ENCODE results near the gene GOLGA8J. TPM values are rescaled to one million over a fixed set of nuclear protein-coding genes. Genes with fewer than 3 reads are reported as not detected.
A peak's percentile ranks its signal among the peaks of the same experiment; 100 is the strongest.
"Not testable (repeated sequence)": the region's sequence is repeated elsewhere in the genome, so short reads cannot be mapped to it uniquely, and the experiment has no call there.

GOLGA8J gene, protein sequence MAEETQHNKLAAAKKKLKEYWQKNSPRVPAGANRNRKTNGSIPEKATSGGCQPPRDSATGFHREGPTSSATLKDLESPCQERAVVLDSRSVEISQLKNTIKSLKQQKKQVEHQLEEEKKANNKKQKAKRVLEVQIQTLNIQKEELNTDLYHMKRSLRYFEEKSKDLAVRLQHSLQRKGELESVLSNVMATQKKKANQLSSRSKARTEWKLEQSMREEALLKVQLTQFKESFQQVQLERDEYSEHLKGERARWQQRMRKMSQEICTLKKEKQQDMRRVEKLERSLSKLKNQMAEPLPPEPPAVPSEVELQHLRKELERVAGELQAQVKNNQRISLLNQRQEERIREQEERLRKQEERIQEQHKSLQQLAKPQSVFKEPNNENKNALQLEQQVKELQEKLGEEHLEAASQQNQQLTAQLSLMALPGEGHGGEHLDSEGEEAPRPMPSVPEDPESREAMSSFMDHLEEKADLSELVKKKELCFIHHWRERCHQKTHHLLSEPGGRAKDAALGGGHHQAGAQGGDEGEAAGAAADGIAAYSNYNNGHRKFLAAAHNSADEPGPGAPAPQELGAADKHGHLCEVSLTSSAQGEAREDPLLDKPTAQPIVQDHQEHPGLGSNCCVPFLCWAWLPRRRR
- total RNA-seq (2014; rRNA removed; shearing (Covaris generic)), result 0.40 TPM in 1 of 2 replicates, not detected in the other

DNA sequence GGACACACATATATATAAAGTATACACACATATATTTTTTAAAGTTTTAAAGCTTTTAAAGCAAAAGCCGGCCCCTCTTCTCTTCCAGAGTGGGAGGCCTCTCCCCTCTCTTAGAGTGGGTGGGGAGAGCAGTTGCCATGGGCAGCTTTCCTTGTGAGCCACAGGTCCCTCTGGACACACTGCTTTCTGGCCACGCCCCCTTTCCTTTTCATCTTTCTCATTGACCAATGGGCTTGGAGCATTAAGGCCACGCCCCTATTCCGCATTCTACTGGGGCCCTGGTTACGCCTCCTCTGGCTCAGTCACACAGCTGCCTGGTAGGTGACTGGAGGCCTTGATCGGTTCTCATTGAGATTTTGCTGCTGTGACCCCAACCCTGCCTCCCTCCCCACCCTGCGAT, at the start of gene GOLGA8J:
TSS of gene GOLGA8J (plus strand) at position 301 of the 400 bp plus-strand sequence. CDS start at position 399, 98 bp downstream.
- not testable (repeated sequence) for DNase-seq (ENCODE audit: low spot score)

DNA sequence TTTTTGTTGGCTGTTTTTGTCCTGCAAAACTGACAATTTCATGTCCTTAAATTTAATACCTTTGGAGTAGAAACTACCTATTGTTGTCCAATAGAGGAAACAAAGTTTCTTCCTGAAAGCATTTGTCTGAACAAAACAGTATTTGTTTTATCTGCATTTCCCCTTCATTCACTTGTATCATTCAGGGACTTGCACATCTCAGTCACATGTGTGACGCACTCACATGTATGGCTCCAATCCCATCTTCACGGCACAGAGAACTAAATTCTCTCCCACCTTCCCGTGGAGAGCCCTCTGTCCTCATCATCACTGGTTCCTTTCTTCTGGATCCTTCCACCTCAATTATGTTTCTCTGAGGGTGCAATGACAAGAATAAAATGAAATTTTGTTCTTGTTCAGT, 49.5 kb upstream of the GOLGA8J start:
- no peak for DNase-seq (ENCODE audit: low spot score)

DNA sequence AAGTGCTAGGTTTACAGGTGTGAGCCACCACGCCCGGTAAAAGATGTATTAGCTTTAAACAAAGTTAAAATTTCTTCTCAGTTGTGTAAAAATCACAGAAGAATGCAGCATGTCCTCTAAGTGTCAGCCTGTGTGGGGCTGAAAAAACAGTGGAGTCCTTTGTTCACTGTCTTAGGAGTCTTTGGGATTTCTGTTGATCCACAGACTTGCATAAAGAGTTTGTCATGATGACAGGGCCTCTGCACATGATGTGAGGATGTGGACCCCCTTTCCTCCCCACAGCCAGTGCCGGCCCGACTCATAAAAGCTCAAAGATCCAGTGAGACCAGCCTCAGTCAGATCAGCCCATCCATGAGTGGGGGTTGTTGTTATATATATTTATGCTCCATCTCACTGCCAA, 49.0 kb upstream of the GOLGA8J start:
- DNase-seq (ENCODE audit: low spot score), result no peak

DNA sequence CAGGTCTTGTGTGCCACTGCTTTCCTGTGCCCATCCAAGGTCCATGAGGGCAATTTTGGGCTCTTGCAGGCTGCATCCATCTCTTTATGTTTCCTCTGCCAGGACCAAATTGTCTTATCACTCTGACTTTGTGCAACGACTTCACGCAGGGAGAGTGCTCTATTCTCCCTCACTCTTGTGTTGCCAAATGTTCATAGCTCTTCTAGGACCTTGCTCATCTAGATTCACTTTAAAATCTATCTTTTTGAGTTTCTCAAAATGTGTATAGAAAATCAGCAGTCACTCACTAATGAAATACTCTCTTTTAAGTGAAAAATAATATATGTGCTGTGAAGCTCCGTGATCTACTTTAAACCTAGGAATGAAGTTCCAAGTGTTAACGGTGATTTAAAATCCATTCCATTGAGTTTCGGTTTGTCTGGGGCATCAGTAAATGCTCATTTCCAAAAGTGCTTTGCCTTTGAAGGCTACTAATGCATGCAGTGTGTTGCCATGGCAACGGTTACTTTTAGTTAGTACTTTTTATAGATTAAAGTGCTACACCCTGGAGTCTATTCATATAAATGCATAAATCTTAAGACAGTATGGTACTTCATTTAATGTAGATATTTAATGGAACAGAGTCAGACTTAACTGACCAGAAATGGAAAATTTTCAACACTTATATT, 46.6 kb upstream of the GOLGA8J start:
- DNase-seq (ENCODE audit: low spot score), result no peak

DNA sequence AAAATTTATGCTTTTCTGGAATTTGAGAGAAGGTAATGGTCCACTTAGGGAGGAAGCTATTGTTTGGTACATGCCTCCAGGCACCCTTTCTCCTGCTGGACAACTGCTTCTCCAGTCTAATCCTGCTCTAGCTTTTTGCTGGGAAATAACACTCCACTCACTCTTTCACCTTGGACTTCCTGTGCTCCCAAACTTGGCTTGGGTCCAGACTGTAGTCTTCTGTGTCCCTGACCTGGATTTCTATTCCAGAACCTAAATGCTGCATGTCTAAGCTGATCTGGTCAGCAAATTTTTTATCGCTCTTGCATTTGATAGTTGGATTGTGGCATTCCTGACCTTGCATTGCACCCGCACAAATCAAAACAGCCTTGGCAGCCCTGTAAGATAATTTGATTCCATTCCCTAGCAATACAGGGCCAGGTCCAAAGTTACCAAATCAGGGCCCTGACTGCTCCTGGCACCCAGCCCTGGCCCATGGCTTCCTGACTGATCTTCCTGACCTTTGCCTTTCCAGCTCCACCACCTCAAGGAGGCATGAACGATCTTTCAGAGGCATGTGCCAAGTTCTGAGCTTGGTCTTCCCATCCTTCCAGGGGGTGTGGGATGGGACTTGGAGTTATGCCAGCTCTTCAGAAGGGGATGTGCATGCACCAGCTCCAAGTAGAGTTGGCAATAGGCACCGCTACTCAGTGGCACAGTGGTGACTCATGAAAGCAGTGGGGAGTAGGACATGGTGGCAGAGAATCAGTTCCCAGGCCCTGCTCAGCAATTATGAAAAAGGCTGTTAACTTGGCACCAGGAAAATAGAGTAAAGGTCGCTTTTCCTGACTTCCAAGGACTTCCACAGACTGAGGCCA, 43.9 kb upstream of the GOLGA8J start:
- DNase-seq (ENCODE audit: low spot score), result peak; percentile 46

DNA sequence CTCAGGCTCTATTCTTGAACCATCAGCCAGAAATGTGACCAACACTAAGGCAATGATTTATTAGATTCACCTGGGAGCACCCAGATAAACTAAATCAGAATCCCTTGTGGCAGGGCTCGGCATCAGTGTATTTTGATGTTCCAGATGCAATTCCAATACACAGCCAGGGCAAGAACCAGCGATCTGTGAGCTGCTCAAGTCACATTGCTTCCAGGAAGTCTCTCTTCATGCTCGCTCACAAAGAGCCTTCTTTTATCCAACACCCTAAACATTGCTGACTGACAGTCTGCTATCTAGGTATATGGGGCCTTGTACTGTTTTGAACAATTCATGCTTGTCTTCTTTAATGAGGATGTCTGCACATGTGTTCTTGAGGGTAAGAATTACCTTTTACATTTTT, 40.9 kb upstream of the GOLGA8J start:
- DNase-seq (ENCODE audit: low spot score), result no peak

DNA sequence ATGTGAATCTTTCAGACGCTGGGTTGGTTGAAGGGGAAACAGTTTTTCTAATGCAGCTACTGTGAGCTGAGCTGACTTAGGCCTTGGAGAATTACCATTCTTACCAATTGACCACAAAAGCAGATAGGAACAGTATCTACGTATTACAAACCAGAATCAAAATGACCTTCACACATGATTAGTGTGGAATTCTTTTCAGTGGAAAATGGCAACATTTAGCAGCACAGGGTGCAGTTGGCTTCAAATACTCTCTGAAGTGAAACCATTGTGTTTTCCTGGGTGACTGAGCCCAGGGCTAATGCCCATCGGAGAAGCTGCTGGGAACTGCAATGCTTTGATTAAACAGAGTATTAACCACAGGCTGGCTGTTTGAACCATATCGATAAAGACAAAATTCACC, 40.2 kb upstream of the GOLGA8J start:
- DNase-seq (ENCODE audit: low spot score), result no peak

DNA sequence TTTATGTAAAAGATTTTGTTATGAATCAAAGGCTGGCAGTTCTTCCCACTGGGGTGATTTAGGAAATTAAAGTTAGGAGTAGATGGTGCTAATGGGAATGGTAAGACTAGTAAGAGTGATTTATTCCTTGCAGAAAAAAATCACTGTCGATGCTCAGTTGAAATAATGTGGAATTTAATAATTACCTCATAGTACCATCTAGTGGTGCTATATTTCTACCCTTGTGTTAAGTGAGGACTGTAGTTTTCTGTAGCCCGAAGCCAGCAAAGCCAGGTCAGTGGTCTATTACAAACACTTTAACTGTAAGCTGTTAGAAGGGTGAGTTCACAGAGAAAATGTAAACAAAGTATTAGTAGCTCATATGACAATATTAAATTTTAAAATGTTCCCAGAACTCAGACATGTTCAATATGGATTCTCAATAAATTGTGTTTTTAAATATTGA, 39.5 kb upstream of the GOLGA8J start:
- peak; percentile 25 for DNase-seq (ENCODE audit: low spot score)

DNA sequence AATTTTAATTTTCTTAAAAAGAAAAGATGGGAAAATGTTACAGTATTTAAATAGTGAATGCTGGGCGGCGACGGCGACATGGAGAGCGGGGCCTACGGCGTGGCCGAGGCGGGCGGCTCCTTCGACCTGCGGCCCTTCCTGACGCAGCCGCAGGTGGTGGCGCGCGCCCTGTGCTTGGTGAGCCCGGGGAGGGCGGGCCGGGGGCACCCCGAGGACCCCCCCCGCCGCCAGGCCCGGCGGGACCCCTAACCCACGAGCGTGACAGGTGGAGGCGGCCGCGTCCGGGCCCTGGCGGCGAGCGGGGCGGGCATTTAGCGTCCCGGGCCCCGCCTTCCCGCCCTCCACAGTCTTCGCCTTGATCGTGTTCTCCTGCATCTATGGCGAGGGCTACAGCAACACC, 38.4 kb upstream of the GOLGA8J start:
- DNase-seq (ENCODE audit: low spot score), result no peak

DNA sequence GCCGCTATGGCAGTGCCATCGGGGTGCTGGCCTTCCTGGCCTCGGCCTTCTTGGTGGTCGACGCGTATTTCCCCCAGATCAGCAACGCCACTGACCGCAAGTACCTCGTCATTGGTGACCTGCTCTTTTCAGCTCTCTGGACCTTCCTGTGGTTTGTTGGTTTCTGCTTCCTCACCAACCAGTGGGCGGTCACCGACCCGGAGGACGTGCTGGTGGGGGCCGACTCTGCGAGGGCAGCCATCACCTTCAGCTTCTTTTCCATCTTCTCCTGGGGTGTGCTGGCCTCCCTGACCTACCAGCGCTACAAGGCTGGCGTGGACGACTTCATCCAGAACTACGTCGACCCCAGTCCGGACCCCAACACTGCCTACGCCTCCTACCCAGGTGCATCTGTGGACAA, 37.9 kb upstream of the GOLGA8J start:
- DNase-seq (ENCODE audit: low spot score), result not testable (repeated sequence)

DNA sequence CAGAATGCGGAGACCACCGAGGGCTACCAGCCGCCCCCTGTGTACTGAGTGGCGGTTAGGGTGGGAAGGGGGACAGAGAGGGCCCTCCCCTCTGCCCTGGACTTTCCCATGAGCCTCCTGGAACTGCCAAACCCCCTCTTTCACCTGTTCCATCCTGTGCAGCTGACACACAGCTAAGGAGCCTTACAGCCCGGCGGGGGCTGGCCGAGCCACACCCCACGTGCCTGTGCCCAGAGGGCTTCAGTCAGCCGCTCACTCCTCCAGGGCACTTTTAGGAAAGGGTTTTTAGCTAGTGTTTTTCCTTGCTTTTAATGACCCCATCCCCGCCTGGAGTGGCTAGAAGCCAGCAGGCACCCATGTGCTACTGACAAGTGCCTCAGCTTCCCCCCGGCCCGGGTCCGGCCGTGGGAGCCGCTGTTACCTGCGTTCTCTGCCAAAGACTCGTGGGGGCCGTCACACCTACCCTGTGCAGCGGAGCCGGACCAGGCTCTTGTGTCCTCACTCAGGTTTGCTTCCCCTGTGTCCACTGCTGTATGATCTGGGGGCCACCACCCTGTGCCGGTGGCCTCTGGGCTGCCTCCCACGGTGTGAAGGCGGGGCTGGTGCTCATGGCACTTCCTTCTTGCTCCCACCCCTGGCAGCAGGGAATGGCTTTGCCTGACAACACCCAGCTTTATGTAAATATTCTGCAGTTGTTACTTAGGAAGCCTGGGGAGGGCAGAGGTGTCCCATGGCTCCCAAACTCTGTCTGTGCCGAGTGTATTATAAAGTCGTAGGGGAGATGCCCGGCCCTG, 37.3 kb upstream of the GOLGA8J start:
- not testable (repeated sequence) for DNase-seq (ENCODE audit: low spot score)

DNA sequence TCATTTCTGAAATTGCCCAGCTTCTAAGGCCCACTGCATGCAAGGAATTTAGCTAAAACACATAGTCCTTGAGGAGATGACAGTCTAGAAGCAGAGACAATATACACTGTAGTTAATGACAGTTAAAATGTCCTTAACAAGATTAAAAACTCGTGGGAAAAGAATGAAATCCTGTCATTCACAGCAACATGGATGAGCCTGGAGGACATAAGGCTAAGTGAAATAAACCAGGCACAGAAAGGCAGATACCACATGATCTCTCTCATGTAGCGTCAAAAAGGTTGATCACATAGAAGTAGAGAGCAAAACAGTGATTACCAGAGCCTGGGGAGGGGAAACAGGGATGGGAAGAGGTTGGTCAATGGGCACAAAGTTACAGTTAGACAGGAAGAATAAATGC, 36.3 kb upstream of the GOLGA8J start:
- DNase-seq (ENCODE audit: low spot score), result no peak

DNA sequence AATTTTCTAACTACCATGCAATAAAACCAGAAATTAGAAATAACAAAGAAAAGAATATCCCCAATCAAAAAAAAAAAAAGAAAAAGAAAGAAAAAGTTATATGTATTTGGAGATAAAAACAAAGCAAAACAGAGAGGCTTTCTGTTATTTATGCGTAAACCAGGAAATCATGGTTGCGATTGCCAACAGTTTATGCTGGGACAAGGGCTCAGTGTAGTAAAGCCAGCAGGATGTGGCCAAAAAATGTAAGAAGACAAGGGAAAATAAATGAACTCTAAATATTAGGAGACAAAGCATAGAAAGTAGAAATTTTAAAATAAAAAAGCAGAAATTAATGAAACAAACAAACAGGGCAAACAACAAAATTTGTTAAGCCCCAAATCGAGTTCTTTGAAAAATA, 27.2 kb upstream of the GOLGA8J start:
- no peak for DNase-seq (ENCODE audit: low spot score)

DNA sequence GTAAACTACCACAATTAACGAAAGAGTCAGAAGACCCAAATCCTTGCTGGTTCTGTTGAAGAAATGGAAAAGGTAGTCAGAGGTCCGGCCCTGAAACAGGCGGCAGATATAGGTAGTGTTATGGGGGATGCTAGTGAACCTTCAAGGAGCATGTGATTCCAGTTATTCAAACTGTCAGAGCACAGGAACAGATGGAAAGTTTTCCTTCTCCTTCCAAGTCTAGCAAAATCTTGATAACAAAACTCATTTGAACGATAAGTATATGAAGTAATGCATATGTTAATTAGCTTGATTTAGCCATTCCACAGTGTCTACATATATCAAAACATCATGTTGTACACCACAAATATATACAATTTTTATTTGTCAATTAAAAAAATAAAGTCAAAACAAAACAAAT, 26.6 kb upstream of the GOLGA8J start:
- DNase-seq (ENCODE audit: low spot score), result no peak

DNA sequence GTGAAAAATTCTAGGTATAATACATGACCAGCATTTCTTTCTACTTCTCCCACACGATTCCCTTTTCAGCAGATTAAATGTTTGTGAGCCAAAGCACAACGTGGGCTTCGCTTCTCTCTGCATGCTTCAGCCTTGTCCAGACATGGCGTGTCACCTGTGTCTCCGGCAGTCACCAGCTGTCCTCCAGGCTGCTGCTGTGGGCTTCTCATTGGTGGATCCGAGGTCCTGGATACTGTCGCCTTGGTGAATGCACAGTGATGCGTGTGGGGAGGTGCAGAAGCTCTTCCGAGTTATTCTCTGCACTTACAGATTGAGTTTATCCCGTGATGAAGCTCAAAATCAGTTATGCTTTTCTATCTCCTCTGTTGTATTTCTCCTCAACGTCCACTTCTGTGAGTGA, 23.0 kb upstream of the GOLGA8J start:
- no peak for DNase-seq (ENCODE audit: low spot score)

DNA sequence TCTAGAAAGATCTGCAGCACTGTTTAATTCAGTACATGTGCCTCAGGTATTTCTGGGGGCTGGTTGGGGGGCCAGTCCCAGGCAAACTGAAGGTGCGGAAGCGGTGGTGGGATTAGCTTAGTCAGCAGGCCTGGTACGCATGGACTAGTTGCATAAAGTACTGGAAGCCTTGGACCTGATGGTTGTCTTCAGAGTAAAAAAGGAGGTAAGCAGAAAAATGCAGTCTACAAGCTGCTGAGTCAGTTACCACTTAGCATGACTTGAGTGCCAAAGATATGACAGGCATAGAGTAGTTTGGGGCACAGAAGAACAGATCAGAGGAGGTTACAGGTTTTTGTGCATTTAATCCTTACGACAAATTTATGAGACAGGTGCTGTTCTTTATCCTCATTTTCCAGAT, 19.9 kb upstream of the GOLGA8J start:
- DNase-seq (ENCODE audit: low spot score), result peak; percentile 16

DNA sequence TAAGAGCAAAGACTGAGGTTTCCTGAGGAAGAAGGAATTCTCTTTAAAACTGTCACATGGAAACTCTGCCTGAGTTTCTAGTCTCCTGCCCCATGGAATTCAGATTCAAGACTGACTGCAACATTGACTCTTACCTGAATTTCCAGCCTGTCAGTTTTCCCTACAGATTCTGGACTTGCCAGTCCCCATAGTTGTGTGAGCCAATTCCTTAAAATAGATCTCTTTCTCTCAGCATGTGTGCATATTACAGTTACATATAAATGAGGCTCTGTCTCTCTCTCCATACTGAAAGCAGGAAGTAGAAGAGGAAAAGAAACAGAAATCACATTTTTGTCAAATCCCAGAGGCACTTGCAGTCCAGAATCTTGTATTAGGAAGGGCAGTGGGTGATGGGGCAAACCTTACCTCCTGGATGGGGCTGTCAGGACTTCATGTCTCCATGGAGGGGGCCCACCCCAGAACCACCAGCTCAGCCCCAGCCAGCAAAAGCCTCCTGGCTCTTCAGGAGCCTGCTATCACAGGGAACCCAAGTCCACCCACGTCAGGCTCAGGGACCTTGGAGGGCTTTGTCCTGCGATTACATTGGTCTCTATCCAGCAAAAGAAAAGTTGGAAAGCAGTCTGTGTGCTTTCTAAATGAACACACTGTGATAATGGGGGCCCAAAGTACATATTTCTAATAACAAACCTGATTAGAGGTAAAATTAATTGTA, 18.8 kb upstream of the GOLGA8J start:
- DNase-seq (ENCODE audit: low spot score), result no peak

DNA sequence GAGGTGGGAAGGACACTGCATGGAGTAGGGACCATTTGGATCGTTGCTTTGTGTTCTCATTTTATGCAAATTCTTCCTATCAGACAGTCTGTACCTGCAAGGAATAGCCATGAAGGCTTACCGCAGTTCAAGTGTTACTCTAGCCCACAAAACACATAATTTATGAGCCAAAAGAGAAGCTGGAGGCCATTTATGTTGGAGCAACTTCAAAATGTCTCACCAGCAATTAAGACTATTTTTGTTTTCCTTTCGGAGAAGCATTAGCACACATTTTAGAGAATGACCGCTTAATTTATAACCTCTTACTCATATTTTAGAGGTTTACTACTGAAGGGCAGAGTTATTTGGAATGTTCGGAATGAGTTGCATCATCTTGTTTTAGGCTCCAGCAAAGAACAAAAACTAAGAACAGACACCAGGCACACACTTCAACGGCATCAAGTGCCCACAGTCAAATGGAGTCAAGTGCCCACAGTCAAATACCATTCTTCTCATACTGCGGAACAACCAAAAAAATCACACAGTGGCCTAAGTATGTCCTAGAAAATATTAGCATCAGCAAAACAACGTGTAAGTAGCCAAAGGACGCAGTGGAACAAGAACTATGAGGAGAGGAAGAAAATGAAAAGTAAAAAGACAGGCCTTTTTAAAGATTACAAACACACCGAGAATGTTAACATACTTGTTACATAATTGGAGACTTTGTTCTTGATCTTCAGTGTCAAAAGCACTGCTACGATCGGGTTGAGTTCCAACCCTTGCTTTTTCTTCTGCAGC, 17.5 kb upstream of the GOLGA8J start:
- peak; percentile 94 for DNase-seq (ENCODE audit: low spot score)

DNA sequence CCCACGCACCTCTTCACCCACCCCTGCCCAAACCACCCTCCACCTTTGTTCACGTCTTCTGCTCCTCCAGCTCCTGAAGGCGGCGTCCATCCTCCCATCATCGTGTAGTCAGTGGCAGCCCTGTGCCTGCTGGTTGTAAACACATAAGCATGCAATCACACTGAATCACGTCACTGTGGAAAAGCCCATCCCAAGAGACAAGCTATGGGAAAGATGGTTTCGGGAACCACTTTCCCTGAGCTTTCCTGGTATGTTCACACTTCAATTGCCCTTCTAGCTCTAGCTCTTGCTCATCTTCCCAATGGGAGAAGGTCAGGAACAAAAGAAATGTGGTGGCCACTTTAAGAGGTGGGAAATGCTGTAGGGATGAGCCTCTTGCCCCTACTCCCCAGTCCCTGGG, 14.4 kb upstream of the GOLGA8J start:
- DNase-seq (ENCODE audit: low spot score), result no peak
